Stimulated activated CD4-positive, alpha-beta T cell treated with anti-CD3 and anti-CD28 coated beads, Interleukin-15, amount 100 ng/mL, for 24 hours (primary cell): ENCODE data around the gene MYH11.

Experiments used
- DNase-seq: peaks from one replicate; pipeline ENCODE4 v3.0.0-alpha.2; 2020

MYH11 gene

GRCh38 chr16:15773968-15774367, 82.9 kb downstream of the MYH11 start:
- no peak for DNase-seq

GRCh38 chr16:15772579-15773293, 84.1 kb downstream of the MYH11 start:
- no peak for DNase-seq

- no peak for DNase-seq
Measured at GRCh38 chr16:15771694-15772093, 85.1 kb downstream of the MYH11 start.

- DNase-seq, result no peak
Measured at GRCh38 chr16:15770512-15770911, 86.3 kb downstream of the MYH11 start.

- no peak for DNase-seq
Measured at GRCh38 chr16:15770107-15770506, 86.7 kb downstream of the MYH11 start.

GRCh38 chr16:15769239-15769638, 87.6 kb downstream of the MYH11 start:
- no peak for DNase-seq

- DNase-seq, result no peak
Measured at GRCh38 chr16:15768201-15768600, 88.6 kb downstream of the MYH11 start.

- DNase-seq, result no peak
Measured at GRCh38 chr16:15766918-15767317, 89.9 kb downstream of the MYH11 start.

GRCh38 chr16:15765880-15766279, 90.9 kb downstream of the MYH11 start:
- DNase-seq, result peak; percentile 31

- no peak for DNase-seq
Measured at GRCh38 chr16:15765116-15765515, 91.7 kb downstream of the MYH11 start.

- no peak for DNase-seq
Measured at GRCh38 chr16:15764112-15764511, 92.7 kb downstream of the MYH11 start.

GRCh38 chr16:15760129-15760528, 96.7 kb downstream of the MYH11 start:
- no peak for DNase-seq

GRCh38 chr16:15759070-15759469, 97.8 kb downstream of the MYH11 start:
- no peak for DNase-seq

- DNase-seq, result peak; percentile 30
Measured at GRCh38 chr16:15757630-15758251, 99.1 kb downstream of the MYH11 start.

GRCh38 chr16:15757077-15757386, 99.8 kb downstream of the MYH11 start:
- no peak for DNase-seq

GRCh38 chr16:15754821-15755534, 101.8 kb downstream of the MYH11 start:
- no peak for DNase-seq

GRCh38 chr16:15752717-15753488, 103.9 kb downstream of the MYH11 start:
- no peak for DNase-seq

- no peak for DNase-seq
Measured at GRCh38 chr16:15751940-15752339, 104.9 kb downstream of the MYH11 start.

GRCh38 chr16:15749985-15750384, 106.8 kb downstream of the MYH11 start:
- no peak for DNase-seq

GRCh38 chr16:15749371-15749770, 107.5 kb downstream of the MYH11 start:
- no peak for DNase-seq

GRCh38 chr16:15748654-15749053, 108.2 kb downstream of the MYH11 start:
- no peak for DNase-seq

GRCh38 chr16:15747937-15748336, 108.9 kb downstream of the MYH11 start:
- DNase-seq, result no peak

GRCh38 chr16:15746332-15746731, 110.5 kb downstream of the MYH11 start:
- DNase-seq, result no peak

GRCh38 chr16:15743657-15744056, 113.2 kb downstream of the MYH11 start:
- DNase-seq, result no peak
